K562 (cell line): ENCODE data around the gene RAI1. TPM values are rescaled to one million over a fixed set of nuclear protein-coding genes. Genes with fewer than 3 reads are reported as not detected.

Source experiments
- ATAC-seq: fragments of 200-7000 bp; cut with Tn5 transposase; 3 replicates; pipeline ENCODE4 v1.9.1; 2020; ENCODE audit warnings: moderate library complexity
- BruUV-seq: library from RNA; stranded (reverse); fragments of 400-500 nt; replicated peaks from 2 replicates; lab custom pipeline; 2021; lab: Mats Ljungman, UMichigan
- CTCF ChIA-PET: fragments of 300-600 bp; formaldehyde crosslinking; extraction: SDS; loops from one replicate; lab custom pipeline; 2021; ENCODE audit warnings: low intra/inter-chr PET ratio; lab: Yijun Ruan, JAX
- POLR2A ChIA-PET: fragments of 300-600, 350-650 bp; sonication (Branson Sonifier 250); formaldehyde crosslinking; extraction: SDS; loops from one replicate; lab custom pipeline; 2021; ENCODE audit warnings: antibody characterized with exemption, inconsistent platforms; lab: Yijun Ruan, JAX
- DNase-seq, 4 experiments: peaks; one replicate each; pipeline versions ENCODE4 v3.0.0 to v3.0.0-alpha.2; 2011 to 2018; ENCODE audit warnings: low spot score in 3 of 4, mixed read lengths in 3 of 4; ENCODE audit errors: extremely low read depth in 1 of 4
- FAIRE-seq: peaks from 2 replicates; lab custom pipeline; 2011; peaks lifted over from hg19 to GRCh38; lab: Jason Lieb, UNC
- H2AFZ ChIP-seq: 2 replicates; pipeline ENCODE4 v1.6.0; 2011; ENCODE audit warnings: low read depth, low read length, control low read depth, inconsistent platforms
- H3K27ac ChIP-seq: fragments of 200-600 bp; 3 replicates; pipeline ENCODE4 v1.8.0; 2011; ENCODE audit warnings: low read depth, mild to moderate bottlenecking, control low read depth, inconsistent platforms, low read length, moderate library complexity, mixed read lengths; ENCODE audit errors: extremely low read depth
- H3K27me3 ChIP-seq, 2 experiments: fragments of 300-600 bp in 1 of 2; 2 replicates in 1 of 2; 3 replicates in 1 of 2; pipeline versions ENCODE4 v1.6.0 to v1.8.0; 2011; ENCODE audit warnings: inconsistent platforms in 2 of 2, low read length in 2 of 2, mild to moderate bottlenecking in 1 of 2, mixed read lengths in 1 of 2, moderate library complexity in 1 of 2; ENCODE audit not compliant: control insufficient read depth in 2 of 2, insufficient read depth in 2 of 2
- H3K36me3 ChIP-seq: fragments of 300-600 bp; 3 replicates; pipeline ENCODE4 v1.8.0; 2011; ENCODE audit warnings: mild to moderate bottlenecking, low read length, inconsistent platforms; ENCODE audit not compliant: control insufficient read depth, insufficient read depth
- H3K4me1 ChIP-seq, 2 experiments: fragments of 200-600 bp in 1 of 2; replicated peaks in 1 of 2; 2 replicates in 1 of 2; 3 replicates in 1 of 2; pipeline versions ENCODE4 v1.5.1 to v1.8.0; 2011; ENCODE audit warnings: inconsistent platforms in 2 of 2, low read length in 2 of 2, mild to moderate bottlenecking in 1 of 2, mixed read lengths in 1 of 2, moderate library complexity in 1 of 2; ENCODE audit not compliant: control insufficient read depth in 2 of 2, insufficient read depth in 2 of 2
- H3K4me2 ChIP-seq: 2 replicates; pipeline ENCODE4 v1.6.1; 2011; ENCODE audit warnings: low read length, control low read depth, inconsistent platforms, mixed read lengths; ENCODE audit not compliant: insufficient read depth
- H3K4me3 ChIP-seq: fragments of 200-600 bp; sonication (generic), shearing (Covaris generic); 2 replicates; pipeline ENCODE4 v1.5.1; 2016; ENCODE audit warnings: control low read depth, inconsistent platforms
- H3K79me2 ChIP-seq: fragments of 200-600 bp; 3 replicates; pipeline ENCODE4 v1.8.0; 2011; ENCODE audit warnings: low read length, inconsistent platforms; ENCODE audit not compliant: control insufficient read depth, insufficient read depth
- H3K9ac ChIP-seq, 2 experiments: 2 replicates each; pipeline versions ENCODE4 v1.6.0 to v1.6.1; 2011; ENCODE audit warnings: low read depth in 2 of 2, low read length in 2 of 2, control low read depth in 1 of 2, inconsistent platforms in 1 of 2, mild to moderate bottlenecking in 1 of 2, mixed read lengths in 1 of 2; ENCODE audit not compliant: insufficient read depth in 1 of 2
- H3K9me1 ChIP-seq: one replicate; pipeline ENCODE4 v1.6.0; 2011; ENCODE audit warnings: inconsistent platforms, mild to moderate bottlenecking, low read length, moderate library complexity; ENCODE audit not compliant: control insufficient read depth, insufficient read depth
- H3K9me3 ChIP-seq: replicated peaks from 2 replicates; pipeline ENCODE4 v1.5.1; 2011; ENCODE audit warnings: low read depth, low read length, inconsistent platforms; ENCODE audit not compliant: control insufficient read depth, insufficient read depth
- H4K20me1 ChIP-seq: replicated peaks from 2 replicates; pipeline ENCODE4 v1.6.1; 2011; ENCODE audit warnings: low read length, inconsistent platforms, mixed read lengths; ENCODE audit not compliant: control insufficient read depth, insufficient read depth
- FOXJ2 ChIP-seq: fragments of 200-800 bp; sonication (Bioruptor generic); IDR thresholded peaks from 2 replicates; pipeline ENCODE4 v1.6.1; 2016; ENCODE audit warnings: missing genetic modification characterization, missing compliant biosample characterization
- FUS ChIP-seq: fragments of 200-400 bp; formaldehyde crosslinking; optimal IDR thresholded peaks from 2 replicates; pipeline ENCODE3; 2017; ENCODE audit warnings: low read depth, low read length
- KDM1A ChIP-seq, 2 experiments: fragments of 450-650 bp; IDR thresholded peaks; 2 replicates each; pipeline ENCODE4 v1.6.1; 2016; ENCODE audit warnings: mild to moderate bottlenecking in 2 of 2
- MGA ChIP-seq: fragments of 450-650 bp; IDR thresholded peaks from 2 replicates; pipeline ENCODE4 v1.6.1; 2016; ENCODE audit warnings: mild to moderate bottlenecking, moderate library complexity
- MTA3 ChIP-seq: fragments of 450-650 bp; formaldehyde crosslinking; IDR thresholded peaks from 2 replicates; pipeline ENCODE4 v1.6.1; 2017; ENCODE audit warnings: mild to moderate bottlenecking, borderline replicate concordance
- MTF1 ChIP-seq: fragments of 250-450 bp; sonication (Bioruptor Pico); IDR thresholded peaks from 2 replicates; pipeline ENCODE4 v1.9.0; 2021; ENCODE audit warnings: moderate library complexity, mild to moderate bottlenecking, inconsistent platforms, borderline replicate concordance
- SMARCA5 ChIP-seq: fragments of 450-650 bp; IDR thresholded peaks from 2 replicates; pipeline ENCODE4 v1.6.1; 2016
- TEAD4 ChIP-seq, 2 experiments: sonication (generic) in 1 of 2; formaldehyde crosslinking in 1 of 2; IDR thresholded peaks; 2 replicates each; pipeline versions ENCODE4 v1.6.1 to v1.8.0; 2012 to 2022; ENCODE audit warnings: borderline replicate concordance in 1 of 2, inconsistent platforms in 1 of 2, low read length in 1 of 2, mild to moderate bottlenecking in 1 of 2, missing genetic modification reagents in 1 of 2
- WGBS: fragments of 100-300 bp; shearing (Covaris generic); methylation state at CpG from one replicate; pipeline ENCODE4 v1.1.6; 2016; ENCODE audit warnings: low coverage, mixed read lengths; ENCODE audit not compliant: insufficient coverage; ENCODE audit errors: missing lambda C conversion rate; 5-methylcytosine and 5-hydroxymethylcytosine counted together
- in situ Hi-C: fragments of 300-500 bp; cut with MboI; formaldehyde crosslinking; loops from 4 replicates; pipeline ENCODE4 v1.15.0; 2018; ENCODE audit warnings: inconsistent platforms, mixed read lengths
- intact Hi-C: fragments of 100-400 bp; cut with micrococcal nuclease; formaldehyde crosslinking; loops from 2 replicates; pipeline ENCODE4 v1.14.2; 2022
- polyA plus RNA-seq, 8 experiments: library from polyadenylated mRNA; depleted of rRNA in 4 of 8; stranded (reverse) in 5 of 8; unstranded in 3 of 8; fragments of >200 nt; fragmentation: Nextera tagmentation in 2 of 8; fragmentation: Illumina TruSeq in 1 of 8; extraction: Ambion mirVana in 2 of 8; extraction: Trizol in 1 of 8; gene quantifications; 2 replicates each; pipeline versions ENCODE4 v1.2.1 to v1.2.3, GENCODE V29; 2011 to 2014; ENCODE audit warnings: inconsistent platforms in 1 of 8, missing spikeins in 1 of 8
- total RNA-seq, 7 experiments: library from RNA; depleted of rRNA in 6 of 7; stranded (reverse); fragments of >200 nt in 6 of 7; fragmentation: Illumina TruSeq in 2 of 7; extraction: Trizol in 2 of 7; gene quantifications; 2 replicates each; pipeline versions ENCODE4 v1.2.1 to v1.2.3, GENCODE V29; 2011 to 2021; ENCODE audit warnings: low replicate concordance in 1 of 7

The RAI1 gene
- total and polyA plus RNA-seq, 9 of the 15 experiments (the other 6 are each of a cell fraction or from before 2014, with no cell fraction given) = 0.68 to 19.9 (median 5.5) TPM

DNA sequence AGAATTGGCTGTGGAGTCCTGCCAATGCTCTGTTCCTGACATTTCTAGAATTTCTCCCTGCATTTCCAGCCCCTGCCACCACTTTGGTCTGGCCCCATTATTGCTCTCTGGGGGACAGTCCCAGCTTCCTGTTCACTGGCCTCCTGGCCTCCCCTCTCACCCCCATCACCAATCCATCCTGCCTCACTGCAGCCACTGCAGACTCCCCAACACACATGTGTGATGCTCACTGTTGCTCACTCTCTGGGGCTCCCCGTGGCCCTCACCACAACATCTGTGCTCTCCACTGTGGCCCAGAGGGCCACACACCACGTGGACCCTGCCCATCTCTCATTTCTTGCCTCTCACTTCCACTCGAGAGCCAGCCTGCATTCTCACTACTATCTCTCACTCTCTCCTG, 91.0 kb downstream of the RAI1 start (continued):
- TF ChIP-seq TEAD4 (IDR thresholded peaks at IDR 0.05; ENCODE audit: low read length) (no peak), TEAD4 (CRISPR knock-in tag; IDR thresholded peaks at IDR 0.05; ENCODE audit: borderline replicate concordance) (no peak)

GRCh38 chr17:17774009-17774881, 93.0 kb downstream of the RAI1 start:
- POLR2A ChIA-PET = interaction anchor here (0.9 to 1.0 kb wide), 2 partner anchors 10 to 11 kb away, joined by 3 to 6 read pairs; no protein-coding TSS in a partner anchor
- TF ChIP-seq FUS = no peak
- no peak for TF ChIP-seq MTF1 (CRISPR knock-in tag)
- TF ChIP-seq MTA3 = no peak
- peak in 1 of 2 experiments; percentile 47; a peak in 2 of 4 replicates for TF ChIP-seq KDM1A (IDR thresholded peaks at IDR 0.05)
- TF ChIP-seq SMARCA5 = 0 out of 2 replicates have a peak, but pooled peaks have one; percentile 50
- TF ChIP-seq FOXJ2 = no peak
- no peak for TF ChIP-seq MGA

More at GRCh38 chr17:17774009-17774881, 93.0 kb downstream of the RAI1 start:
- FAIRE-seq (no peak), DNase-seq (no peak), ATAC-seq (no peak)
- Histone ChIP-seq H3K9me1 (no peaks in the 10 kb centered on the region), H3K4me3 (no peak overlapping the region), H2AFZ (no peak overlapping the region), H3K79me2 (no peaks in the 10 kb centered on the region), H3K4me2 (no peak overlapping the region), H3K4me1 (peaks cover 0 to 17% of the 10 kb centered on the region in 2 experiments; a peak in 2 of 5 replicates), H3K9me3 (no peaks in the 10 kb centered on the region), H3K27ac (no peak overlapping the region), H4K20me1 (no peaks in the 10 kb centered on the region), H3K36me3 (no peaks in the 10 kb centered on the region), H3K9ac (no peak overlapping the region; a peak in 1 of 4 replicates), H3K27me3 (no peaks in the 10 kb centered on the region)
- intact Hi-C loops (no loop called here), in situ Hi-C loops (no loop called here)
- BruUV-seq = no TSS peak
- 75% methylated on average over 15 of the region's 21 CpGs for WGBS
- CTCF ChIA-PET = no interaction called here
